Measurements from ENCODE around the gene OBSCN.

The OBSCN gene

DNA sequence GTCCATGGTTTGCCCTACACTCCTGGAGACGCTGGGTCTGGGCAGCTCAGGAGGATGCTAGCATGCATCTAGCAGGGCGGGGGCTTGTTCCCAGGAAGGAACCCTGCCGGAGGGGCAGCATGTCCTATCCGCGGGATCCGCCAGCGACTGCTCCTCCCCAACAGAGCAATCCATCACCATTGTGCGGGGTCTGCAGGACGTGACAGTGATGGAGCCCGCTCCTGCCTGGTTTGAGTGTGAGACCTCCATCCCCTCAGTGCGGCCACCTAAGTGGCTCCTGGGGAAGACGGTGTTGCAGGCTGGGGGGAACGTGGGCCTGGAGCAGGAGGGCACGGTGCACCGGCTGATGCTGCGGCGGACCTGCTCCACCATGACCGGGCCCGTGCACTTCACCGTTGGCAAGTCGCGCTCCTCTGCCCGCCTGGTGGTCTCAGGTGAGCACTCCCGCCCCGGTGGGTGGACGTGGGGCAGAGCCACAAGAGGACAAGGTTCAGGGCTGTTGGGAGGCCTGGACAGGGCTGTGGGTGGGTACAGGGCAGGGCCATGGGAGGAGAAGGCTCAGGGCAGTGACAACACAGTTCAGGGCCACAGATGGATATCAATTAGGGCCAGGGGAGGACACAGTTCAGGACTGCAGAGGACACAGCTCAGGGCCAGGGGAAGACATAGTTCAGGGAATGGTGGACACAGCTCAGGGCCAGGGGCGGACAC, 71.3 kb downstream of the OBSCN start:
- no peak for DNase-seq

DNA sequence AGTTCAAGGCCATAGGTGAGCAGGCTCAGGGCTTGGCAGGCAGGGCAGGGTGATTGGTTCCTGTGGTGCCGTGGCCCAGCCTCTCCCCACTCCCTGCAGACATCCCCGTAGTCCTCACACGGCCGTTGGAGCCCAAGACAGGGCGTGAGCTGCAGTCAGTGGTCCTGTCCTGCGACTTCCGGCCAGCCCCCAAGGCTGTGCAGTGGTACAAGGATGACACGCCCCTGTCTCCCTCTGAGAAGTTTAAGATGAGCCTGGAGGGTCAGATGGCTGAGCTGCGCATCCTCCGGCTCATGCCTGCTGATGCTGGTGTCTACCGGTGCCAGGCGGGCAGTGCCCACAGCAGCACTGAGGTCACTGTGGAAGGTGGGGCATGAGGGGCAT, 71.9 kb downstream of the OBSCN start:
- no peak for DNase-seq

DNA sequence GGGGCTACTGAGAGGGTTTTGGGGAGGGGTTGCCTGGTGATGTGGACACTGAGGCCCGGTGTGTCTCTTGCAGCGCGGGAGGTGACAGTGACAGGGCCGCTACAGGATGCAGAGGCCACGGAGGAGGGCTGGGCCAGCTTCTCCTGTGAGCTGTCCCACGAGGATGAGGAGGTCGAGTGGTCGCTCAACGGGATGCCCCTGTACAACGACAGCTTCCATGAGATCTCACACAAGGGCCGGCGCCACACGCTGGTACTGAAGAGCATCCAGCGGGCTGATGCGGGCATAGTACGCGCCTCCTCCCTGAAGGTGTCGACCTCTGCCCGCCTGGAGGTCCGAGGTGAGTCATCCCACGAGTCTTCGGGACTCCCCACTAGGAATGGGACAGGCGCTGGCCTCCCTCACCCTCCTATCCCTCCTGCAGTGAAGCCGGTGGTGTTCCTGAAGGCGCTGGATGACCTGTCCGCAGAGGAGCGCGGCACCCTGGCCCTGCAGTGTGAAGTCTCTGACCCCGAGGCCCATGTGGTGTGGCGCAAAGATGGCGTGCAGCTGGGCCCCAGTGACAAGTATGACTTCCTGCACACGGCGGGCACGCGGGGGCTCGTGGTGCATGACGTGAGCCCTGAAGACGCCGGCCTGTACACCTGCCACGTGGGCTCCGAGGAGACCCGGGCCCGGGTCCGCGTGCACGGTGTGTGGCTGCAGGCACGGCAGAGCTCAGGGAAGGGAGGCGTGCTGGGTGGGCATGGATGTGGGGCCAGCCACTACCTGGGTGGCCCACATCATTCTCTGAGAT, 72.5 kb downstream of the OBSCN start:
- DNase-seq = no peak

DNA sequence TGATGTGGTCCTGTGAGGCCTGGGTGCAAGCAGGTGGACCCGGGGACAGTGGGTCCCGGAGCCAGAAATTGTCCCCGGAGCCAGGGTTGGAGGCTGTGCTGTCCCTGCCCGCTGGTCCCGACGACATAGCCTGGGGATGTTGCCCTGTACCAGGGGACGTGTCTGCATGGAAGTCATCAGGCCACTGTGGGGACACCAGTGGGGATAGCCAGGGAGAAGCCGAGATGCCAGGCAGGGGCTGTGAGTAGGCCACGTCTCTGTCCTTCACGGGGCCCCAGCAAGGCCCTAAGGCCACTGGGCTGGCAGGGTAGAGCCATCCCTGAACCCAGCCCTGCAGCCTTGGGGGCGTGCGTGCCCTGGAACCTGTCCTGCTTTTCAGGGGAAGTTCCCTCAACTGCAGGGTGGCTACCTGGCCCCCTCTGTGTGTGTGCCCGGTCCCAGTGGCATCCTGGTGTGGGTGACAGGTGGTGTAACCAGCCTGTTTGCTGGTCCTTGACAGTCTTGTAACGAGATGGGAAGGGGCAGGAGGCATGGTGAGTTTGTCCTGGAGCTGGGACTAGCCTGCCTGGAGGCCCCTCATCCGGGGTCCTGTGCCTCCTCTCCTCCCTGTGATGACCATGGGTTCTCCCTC, 73.2 kb downstream of the OBSCN start:
- no peak for DNase-seq

DNA sequence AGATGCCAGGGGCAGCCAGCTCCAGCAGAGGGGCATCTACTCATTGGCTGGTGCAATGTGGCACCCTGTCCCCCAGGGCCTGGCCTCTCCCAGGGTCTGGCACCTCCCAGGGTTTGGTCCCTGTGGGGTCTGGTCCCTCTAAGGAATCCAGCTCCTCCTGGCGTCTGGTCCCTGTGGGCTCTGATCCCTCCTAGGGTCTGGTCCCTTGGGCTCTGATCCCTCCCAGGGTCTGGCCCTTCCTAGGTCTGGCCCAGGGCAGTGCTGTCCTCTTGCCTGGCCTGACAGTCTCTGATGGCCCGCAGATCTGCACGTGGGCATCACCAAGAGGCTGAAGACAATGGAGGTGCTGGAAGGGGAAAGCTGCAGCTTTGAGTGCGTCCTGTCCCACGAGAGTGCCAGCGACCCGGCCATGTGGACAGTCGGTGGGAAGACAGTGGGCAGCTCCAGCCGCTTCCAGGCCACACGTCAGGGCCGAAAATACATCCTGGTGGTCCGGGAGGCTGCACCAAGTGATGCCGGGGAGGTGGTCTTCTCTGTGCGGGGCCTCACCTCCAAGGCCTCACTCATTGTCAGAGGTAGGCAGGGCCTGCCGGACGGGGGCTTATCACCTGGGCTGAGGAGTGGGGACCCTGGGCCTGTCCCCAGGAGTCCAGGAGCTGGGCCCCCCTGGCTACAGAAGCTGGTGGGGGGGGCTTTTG, 73.9 kb downstream of the OBSCN start:
- DNase-seq = no peak

DNA sequence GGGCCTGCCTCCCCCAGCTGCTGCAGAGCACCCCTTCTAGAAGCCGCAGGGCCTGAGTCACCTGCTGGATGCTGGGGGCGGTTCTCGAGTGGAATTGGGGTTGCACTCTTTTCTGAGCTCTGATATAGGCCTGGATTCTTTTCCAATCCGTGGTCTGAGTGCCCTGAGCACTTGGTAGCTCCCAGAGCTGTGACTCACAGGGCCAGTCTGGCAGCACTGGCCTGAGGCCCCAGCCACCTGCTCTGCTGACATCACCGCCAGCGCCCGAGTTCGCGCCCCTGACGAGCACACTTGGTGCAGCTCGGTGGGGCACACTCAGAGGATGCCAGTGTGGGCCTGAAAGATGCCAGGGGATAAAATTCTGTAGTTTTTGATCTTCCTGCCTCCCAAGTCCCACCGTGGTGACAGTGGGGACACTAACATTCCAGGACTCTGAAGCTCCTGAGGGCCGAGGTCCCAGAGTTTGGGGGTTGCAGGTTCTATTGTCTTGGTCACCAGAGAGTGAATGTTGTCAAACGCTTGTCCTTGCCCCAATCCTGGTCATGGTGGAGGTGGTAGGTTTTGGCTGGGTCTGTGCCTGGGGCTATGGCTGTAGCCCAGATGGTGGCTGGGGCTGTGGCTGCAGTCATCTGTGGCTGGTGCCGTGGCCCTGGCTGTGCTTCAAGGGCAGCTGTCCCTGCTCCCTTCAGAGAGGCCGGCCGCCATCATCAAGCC, 74.6 kb downstream of the OBSCN start:
- DNase-seq = no peak

DNA sequence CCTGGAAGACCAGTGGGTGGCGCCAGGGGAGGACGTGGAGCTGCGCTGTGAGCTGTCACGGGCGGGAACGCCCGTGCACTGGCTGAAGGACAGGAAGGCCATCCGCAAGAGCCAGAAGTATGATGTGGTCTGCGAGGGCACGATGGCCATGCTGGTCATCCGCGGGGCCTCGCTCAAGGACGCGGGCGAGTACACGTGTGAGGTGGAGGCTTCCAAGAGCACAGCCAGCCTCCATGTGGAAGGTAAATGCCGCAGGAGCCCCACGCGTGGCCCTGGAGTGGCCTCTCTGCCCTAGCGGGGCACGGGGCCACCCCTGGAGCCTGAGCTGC, 75.2 kb downstream of the OBSCN start:
- no peak for DNase-seq

DNA sequence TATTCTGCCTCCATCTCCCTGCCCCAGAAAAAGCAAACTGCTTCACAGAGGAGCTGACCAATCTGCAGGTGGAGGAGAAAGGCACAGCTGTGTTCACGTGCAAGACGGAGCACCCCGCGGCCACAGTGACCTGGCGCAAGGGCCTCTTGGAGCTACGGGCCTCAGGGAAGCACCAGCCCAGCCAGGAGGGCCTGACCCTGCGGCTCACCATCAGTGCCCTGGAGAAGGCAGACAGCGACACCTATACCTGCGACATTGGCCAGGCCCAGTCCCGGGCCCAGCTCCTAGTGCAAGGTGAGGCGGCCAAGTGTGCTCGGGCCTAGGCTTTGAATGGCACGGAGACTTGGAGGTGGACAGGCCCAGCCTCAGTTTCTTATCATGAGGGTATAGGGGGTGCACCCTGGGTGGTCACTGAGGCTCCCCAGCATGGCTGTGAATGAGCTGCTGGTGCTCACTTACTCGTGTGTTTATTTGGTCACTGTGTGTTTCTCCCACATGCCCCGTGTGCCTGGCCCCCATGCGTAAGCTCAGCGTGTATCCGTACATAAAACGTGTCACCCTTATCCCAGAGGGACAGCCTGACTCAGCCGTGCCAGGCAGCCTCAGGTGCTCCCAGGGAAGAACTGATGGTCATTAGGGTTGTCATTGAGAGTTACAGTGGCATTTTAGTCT, 75.8 kb downstream of the OBSCN start:
- no peak for DNase-seq

DNA sequence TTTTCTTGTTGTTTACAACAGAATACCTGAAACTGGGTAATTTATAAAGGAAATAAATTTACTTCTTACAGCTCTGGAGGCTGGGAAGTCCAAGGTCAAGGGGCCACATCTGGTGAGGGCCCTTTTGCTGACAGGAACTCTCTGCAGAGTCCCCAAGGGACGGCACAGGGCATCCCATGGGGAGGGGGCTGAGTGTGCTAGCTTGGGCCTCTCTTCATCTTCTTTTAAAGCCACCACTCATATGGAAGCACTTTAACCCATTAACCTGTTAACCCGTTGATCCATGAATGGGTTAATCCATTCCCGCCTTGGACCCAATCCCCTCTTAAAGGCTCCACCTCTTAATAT, 76.3 kb downstream of the OBSCN start:
- no peak for DNase-seq

DNA sequence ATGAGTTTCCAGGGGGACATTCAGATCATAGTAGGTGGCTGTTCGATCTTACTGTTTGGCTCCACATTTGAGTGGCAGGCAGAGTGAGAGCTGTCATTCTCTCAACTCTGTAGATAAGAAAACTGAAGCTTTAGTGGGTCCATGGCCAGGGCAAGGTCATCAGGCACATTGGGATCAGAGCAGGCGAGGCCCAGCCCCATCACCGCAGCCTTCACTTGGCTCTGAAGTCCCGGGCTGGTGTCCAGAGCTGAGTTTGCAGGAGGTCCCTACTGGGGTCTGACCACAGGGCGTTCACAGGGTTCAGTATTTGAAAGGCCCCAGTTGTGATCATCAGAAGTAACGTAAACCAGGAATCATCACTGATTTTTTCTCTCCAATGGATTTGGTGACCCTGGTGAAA, 76.7 kb downstream of the OBSCN start:
- no peak for DNase-seq

DNA sequence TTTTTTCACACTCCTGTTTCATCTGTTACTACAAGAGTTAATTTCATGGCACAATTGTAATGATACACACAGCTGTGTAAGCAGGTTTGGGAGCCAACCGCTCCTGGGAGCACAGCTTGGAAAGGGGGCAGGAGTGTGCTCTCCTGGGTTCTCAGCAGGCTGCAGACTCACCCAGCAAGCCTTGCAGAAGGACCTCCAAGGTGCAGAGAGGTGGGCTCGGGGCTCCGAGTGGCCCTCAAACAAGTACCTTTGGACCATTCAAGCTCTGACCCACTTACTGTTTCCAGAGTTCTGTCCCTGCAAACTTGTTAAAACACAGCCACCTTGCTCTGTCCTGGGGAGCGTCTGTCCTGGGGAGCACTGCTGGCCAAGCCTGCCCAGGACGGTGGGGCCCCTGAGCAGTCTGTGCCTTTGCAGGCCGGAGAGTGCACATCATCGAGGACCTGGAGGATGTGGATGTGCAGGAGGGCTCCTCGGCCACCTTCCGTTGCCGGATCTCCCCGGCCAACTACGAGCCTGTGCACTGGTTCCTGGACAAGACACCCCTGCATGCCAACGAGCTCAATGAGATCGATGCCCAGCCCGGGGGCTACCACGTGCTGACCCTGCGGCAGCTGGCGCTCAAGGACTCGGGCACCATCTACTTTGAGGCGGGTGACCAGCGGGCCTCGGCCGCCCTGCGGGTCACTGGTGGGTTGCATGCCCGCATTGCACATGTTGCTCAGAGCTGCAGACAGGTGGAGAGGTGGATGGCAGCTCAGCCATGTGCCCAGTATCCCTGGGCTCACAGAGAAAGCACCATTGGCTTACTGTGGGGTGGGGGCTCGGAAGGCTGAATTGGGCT, 78.0 kb downstream of the OBSCN start:
- DNase-seq = no peak

DNA sequence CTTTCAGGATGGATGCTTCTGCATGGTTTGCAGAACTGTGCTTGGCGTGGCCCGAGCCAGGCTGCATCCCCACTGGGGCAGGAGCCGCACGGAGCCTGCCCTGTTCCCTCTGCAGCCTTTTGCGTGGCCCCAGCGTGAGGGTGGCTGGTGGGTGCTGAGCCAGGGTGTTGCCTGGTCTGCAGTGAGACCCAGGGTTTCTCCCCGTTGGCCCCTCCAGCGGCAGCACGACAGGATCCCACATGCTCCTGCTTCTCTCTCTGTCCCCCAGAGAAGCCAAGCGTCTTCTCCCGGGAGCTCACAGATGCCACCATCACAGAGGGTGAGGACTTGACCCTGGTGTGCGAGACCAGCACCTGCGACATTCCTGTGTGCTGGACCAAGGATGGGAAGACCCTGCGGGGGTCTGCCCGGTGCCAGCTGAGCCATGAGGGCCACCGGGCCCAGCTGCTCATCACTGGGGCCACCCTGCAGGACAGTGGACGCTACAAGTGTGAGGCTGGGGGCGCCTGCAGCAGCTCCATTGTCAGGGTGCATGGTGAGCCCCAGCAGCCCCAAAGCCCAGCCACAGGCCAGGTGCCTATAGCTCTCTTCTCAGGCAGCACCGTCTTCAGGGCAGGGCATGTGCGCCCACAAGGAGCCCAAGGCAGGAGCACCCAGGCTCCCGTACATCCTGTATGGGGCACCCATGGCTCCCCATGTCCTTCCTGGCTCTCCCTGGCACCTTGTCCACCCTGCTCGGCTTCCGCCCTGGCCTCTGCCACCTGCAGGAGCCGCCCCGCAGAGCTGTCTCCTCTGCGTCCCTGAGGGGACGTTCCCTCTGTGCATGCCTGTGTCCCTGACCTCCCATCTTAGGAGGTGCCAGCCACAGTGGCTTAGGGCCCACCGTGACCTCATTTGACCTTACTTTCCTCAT, 78.9 kb downstream of the OBSCN start:
- no peak for DNase-seq

DNA sequence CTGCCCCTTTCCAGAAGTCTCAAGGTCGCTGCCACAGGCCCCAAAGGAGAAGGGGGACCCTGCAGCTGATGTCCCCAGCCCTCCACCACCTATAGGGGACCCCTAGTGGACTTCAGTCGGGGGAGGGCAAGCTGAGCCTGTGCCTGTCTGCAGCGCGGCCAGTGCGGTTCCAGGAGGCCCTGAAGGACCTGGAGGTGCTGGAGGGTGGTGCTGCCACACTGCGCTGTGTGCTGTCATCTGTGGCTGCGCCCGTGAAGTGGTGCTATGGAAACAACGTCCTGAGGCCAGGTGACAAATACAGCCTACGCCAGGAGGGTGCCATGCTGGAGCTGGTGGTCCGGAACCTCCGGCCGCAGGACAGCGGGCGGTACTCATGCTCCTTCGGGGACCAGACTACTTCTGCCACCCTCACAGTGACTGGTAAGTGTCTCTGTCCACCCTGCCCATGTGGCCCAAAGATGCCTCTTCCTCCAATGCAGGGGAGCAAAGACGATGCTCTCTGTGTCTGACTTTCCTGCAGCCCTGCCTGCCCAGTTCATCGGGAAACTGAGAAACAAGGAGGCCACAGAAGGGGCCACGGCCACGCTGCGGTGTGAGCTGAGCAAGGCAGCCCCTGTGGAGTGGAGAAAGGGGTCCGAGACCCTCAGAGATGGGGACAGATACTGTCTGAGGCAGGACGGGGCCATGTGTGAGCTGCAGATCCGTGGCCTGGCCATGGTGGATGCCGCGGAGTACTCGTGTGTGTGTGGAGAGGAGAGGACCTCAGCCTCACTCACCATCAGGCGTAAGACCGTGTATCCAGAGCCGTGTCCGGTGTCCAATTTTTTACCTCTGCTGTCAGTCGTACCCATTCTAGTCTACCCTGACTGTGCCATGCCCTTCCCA, 79.9 kb downstream of the OBSCN start:
- DNase-seq = no peak

DNA sequence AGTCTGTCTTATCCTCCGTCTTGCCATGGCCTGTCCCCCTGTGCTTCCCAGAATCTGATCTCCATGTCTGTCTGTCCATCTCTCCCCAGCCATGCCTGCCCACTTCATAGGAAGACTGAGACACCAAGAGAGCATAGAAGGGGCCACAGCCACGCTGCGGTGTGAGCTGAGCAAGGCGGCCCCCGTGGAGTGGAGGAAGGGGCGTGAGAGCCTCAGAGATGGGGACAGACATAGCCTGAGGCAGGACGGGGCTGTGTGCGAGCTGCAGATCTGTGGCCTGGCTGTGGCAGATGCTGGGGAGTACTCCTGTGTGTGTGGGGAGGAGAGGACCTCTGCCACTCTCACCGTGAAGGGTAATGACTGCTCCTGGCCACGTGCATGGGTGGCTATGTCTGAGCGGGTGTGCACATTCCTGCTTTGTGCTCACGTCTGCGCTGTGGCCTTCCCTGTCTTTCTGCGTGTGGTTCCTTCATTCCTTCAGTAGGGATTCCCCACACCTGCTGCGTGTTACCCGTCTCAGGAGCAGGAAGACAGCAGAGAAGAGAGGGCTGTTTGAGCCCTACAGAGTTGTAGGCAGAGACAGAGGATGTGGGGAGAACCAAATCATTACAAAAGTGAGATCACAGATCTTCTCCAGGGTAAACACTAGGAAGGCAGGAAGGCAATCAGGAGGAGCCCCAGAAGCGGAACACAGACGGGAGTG, 80.8 kb downstream of the OBSCN start:
- DNase-seq = no peak

DNA sequence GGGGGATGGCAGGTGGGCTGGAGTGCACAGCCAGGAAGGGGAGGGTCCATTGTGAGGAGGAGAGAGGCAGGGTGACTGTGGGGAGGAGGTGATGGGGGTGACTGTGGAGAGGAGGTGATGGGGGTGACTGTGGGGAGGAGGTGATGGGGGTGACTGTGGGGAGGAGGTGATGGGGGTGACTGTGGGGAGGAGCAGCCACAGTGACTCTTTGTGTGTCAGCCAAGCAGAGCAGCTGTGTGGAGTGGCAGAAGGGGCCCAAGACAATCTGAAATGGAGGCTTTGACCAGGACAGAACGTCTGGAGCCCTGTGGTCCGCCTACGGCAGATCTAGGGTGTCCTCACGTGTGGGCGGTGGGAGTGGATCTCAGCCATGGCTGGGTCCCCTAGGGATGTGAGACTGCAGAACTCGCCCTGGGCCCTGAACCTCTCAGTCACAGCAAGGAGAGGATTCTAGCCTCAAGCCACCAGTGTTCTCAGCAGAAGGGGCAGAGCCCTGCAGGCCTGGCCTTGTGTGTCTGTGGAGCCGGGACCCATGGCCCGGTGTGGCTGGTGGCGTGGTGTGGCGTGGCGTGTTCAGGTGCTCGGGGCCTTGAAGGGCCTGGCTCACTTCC, 81.5 kb downstream of the OBSCN start:
- no peak for DNase-seq

DNA sequence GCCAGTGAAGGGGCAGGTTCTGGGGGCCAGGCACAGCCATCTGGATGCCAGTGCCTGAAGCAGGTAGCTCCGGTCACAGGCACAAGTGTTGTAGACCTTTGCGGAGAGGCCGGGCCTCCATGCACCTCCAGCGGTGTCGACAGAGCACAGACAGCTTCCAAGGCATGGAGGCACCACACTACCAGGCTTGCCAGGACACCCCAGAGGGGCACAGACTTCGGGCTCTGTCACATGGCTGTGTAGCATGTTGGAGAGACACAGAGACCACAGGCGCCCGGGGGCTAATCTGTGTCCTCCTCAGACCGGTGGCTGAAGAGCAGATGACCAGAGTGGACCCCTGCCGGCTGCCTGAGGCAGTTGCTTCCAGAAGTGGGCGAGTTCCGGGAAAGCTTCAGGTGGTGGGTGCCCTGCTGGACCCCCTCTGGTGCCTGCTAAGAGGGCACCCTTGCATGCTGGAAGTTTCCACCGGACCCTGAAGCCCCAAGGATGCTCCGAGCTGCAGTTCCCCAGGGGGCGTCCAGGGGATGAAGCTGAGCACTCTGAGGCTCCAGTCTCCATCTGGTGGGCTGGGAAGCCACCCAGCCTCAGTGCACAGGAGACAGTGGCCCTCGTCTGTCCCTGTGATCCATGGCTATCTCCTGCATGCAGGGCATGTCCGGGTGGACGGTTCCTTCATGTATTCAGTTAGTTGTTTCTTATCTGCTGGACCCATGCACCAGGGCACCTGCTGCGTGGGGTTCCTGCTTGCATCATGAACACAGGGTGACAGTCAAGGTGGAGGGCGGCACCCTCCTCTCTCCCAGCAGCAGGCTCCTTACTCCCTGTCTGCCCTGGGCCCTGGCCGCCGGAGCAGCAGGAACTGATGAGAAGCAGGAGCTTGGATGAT, 82.4 kb downstream of the OBSCN start:
- DNase-seq = no peak

DNA sequence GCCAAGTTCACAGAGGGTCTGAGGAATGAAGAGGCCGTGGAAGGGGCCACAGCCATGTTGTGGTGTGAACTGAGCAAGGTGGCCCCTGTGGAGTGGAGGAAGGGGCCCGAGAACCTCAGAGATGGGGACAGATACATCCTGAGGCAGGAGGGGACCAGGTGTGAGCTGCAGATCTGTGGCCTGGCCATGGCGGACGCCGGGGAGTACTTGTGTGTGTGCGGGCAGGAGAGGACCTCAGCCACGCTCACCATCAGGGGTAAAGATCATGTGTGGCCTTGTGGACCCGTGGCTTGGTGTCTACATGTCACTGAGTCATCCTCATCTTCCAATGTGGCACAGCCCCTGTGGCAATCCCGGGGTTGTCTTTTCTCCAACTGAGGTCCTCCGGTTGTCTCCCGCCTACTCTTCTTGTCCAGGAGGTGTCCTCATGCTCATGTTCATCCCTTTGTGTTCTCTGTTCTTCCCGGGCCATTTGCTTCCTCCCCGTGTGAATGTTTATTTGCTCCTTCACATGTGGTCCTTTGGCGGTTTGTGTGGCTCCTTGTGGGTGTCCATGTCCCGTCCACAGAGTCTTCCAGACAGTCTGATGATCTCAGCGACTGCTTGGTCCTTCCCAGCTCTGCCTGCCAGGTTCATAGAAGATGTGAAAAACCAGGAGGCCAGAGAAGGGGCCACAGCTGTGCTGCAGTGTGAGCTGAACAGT, 84.2 kb downstream of the OBSCN start:
- no peak for DNase-seq
